ENCODE data around the gene ALDH4A1. TPM values are rescaled to one million over a fixed set of nuclear protein-coding genes. Genes with fewer than 3 reads are reported as not detected.

The ALDH4A1 gene
- total and polyA plus RNA-seq, 8 donors: 3.5 to 16.0 (median 8.6) TPM

GRCh38 chr1:18941221-18942141 is 39.1 kb upstream of the ALDH4A1 start:
- Histone ChIP-seq H3K4me3 (no peak overlapping the region), H3K36me3 (no peaks in the 10 kb centered on the region), H3K9me3 (no peaks in the 10 kb centered on the region), H3K4me1 (peaks cover 45 to 82% (median 62%) of the 10 kb centered on the region in 4 donors), H3K27ac (peak overlapping the region in 1 of 5 donors; percentile 20), H3K27me3 (no peaks in the 10 kb centered on the region)
- TF ChIP-seq EP300 (IDR thresholded peaks at IDR 0.05) (no peak), POLR2A (IDR thresholded peaks at IDR 0.05) (no peak), POLR2AphosphoS5 (IDR thresholded peaks at IDR 0.05) (no peak)
- TF ChIP-seq, protein P1, sequence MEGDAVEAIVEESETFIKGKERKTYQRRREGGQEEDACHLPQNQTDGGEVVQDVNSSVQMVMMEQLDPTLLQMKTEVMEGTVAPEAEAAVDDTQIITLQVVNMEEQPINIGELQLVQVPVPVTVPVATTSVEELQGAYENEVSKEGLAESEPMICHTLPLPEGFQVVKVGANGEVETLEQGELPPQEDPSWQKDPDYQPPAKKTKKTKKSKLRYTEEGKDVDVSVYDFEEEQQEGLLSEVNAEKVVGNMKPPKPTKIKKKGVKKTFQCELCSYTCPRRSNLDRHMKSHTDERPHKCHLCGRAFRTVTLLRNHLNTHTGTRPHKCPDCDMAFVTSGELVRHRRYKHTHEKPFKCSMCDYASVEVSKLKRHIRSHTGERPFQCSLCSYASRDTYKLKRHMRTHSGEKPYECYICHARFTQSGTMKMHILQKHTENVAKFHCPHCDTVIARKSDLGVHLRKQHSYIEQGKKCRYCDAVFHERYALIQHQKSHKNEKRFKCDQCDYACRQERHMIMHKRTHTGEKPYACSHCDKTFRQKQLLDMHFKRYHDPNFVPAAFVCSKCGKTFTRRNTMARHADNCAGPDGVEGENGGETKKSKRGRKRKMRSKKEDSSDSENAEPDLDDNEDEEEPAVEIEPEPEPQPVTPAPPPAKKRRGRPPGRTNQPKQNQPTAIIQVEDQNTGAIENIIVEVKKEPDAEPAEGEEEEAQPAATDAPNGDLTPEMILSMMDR (IDR thresholded peaks at IDR 0.05): no peak
- peak in 1 of 2 donors; percentile 78 for DNase-seq
- intact Hi-C loops (cut with DNase I; ENCODE audit: low total_unique reads): no loop called here
- WGBS, 5 donors: 61 to 76% (median 64%) methylated on average over 14 to 18 of the region's 18 CpGs

DNA sequence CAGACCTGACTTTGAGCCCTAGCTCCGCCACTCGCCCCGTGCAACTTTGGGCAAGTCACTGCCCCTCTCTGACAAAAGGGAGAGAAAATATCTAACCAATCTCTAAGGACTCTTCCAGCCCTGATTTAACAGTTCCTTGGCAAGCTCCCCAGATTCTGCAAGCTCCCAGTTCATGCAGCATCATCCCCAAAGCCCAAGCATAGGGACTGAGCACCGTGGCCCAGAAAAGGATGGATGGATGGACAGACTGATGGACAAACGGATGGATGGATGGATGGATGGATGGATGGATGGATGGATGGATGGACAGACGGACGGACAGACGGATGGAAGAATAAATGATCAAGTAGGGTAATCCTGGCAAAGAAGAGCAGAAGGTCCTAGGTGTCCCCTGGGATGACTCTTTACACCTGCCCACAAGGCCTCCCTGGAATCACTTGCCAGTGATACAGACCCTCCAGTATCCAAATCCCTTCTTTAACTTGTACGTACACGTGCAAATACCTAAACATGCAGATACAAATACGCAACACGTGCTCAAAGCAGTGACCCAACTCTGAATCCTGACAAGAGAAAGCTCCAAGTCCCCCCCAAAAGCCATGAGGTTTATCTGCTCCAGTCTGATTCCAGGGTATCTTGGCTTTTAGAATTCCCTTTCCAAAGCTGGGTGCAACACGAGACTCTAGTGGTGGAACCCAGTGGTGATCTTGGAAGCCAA is 38.1 kb upstream of the ALDH4A1 start:
- H3K36me3 ChIP-seq: no peaks in the 10 kb centered on the region
- no peak for DNase-seq
- no peaks in the 10 kb centered on the region for H3K9me3 ChIP-seq
- TF ChIP-seq POLR2A (IDR thresholded peaks at IDR 0.05): no peak
- no peak for TF ChIP-seq POLR2AphosphoS5 (IDR thresholded peaks at IDR 0.05)
- TF ChIP-seq EP300 (IDR thresholded peaks at IDR 0.05): no peak
- TF ChIP-seq, protein P1 (IDR thresholded peaks at IDR 0.05): no peak
- H3K4me1 ChIP-seq: peaks cover 39 to 77% (median 57%) of the 10 kb centered on the region in 4 donors
- 81 to 87% (median 85%) methylated on average over 13 of the region's 13 CpGs for WGBS, 5 donors
- intact Hi-C loops (cut with DNase I; ENCODE audit: low total_unique reads): no loop called here
- peak overlapping the region in 1 of 5 donors; percentile 25 for H3K27ac ChIP-seq
- no peaks in the 10 kb centered on the region for H3K27me3 ChIP-seq
- H3K4me3 ChIP-seq: no peak overlapping the region

- DNase-seq: no peak
- H3K4me3 ChIP-seq: no peak overlapping the region
- H3K27ac ChIP-seq: peak overlapping the region in 1 of 5 donors; percentile 25
- H3K9me3 ChIP-seq: no peaks in the 10 kb centered on the region
- peaks cover 31 to 68% (median 48%) of the 10 kb centered on the region in 4 donors for H3K4me1 ChIP-seq
- TF ChIP-seq POLR2A (IDR thresholded peaks at IDR 0.05) (no peak), EP300 (IDR thresholded peaks at IDR 0.05) (no peak), POLR2AphosphoS5 (IDR thresholded peaks at IDR 0.05) (no peak)
- TF ChIP-seq, protein P1 (IDR thresholded peaks at IDR 0.05): no peak
- no peaks in the 10 kb centered on the region for H3K27me3 ChIP-seq
- WGBS, 5 donors: 67 to 82% (median 74%) methylated on average over 7 of the region's 7 CpGs
- no peaks in the 10 kb centered on the region for H3K36me3 ChIP-seq
- intact Hi-C loops (cut with DNase I; ENCODE audit: low total_unique reads): no loop called here
Measured at GRCh38 chr1:18939398-18940302, 37.3 kb upstream of the ALDH4A1 start.

Data from stomach (tissue), 9 donors.